Heart left ventricle (tissue), 13 donors: ENCODE measurements around the gene PTPRJ.

Experiments
- POLR2A ChIP-seq, 2 donors: fragments of 450-650 bp; IDR thresholded peaks; one replicate each; pipeline ENCODE4 v1.6.1; 2017; ENCODE audit warnings: antibody characterized with exemption in 2 of 2, mild to moderate bottlenecking in 2 of 2, moderate library complexity in 2 of 2
- TF ChIP-seq, protein P1 (sequence below), 12 donors: fragments of 200-600 bp; sonication (generic) in 4 of 12; IDR thresholded peaks; one replicate each; pipeline versions ENCODE4 v1.5.0 to v1.8.0; 2018 to 2022; ENCODE audit warnings: antibody characterized with exemption in 12 of 12, mild to moderate bottlenecking in 5 of 12
- donor health status: ischemic (EF 13 %, LVEDD 7.1; RV severe dilation, severe dysfunction).
- donor health status: DM: no; HTN: yes; CAD: no.
- donor health status: DM: no; HTN: no; CAD: no.
- donor health status: ischemic (EF 25% LVEDD 6.9; RV normal size, moderate dysfunction).
- donor health status: ischemic (EF 25% LVEDD 5.7; RV mildly dilated, moderate dysfunction).
- donor health status: ischemic (EF 35%, LVEDD 5.7; RV mildly dilated, moderate dysfunction).
- donor health status: nonischemic (EF 11% LVEDD 7.7; RV severe dilation, severe dysfunction).
- donor health status: DM: yes; HTN: yes; CAD: no.
- donor health status: PGD.
- donor health status: ischemic (EF 29% LVEDD 5.4; RV normal size, mild dysfunction).
- donor health status: nonischemic (EF 23%, LVEDD 6.1; RV moderate dilation, normal function).

DNA sequence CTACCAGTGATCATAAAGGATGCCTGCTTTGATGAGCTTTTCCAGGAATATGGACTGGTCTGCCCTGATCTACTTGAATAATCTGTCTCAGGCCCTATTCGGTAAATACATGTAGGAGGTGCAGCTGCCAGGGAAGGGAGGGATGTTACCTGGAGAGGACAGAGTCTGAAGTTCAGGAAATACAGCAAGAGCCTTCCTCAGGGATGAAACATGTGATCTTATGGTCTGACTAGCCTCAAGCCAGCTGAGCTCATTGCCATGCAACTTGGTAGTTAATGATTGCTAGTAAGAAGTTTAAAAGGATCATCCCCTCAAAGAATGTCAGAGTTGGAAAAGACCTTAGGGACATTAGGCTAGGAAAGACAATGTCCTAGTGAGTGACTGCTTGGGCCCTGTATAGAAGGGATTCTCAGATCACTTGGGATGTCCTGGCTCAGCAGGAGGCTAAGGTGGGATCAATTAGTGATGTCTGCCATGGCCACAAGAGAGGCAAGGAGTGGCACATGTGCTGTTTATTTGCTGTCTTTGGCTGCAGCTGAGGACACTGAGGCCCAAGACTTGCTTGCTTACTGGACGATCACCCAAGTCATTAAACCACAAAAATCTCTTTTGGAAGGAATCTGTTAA, 18.5 kb downstream of the PTPRJ start:
- TF ChIP-seq, protein P1, sequence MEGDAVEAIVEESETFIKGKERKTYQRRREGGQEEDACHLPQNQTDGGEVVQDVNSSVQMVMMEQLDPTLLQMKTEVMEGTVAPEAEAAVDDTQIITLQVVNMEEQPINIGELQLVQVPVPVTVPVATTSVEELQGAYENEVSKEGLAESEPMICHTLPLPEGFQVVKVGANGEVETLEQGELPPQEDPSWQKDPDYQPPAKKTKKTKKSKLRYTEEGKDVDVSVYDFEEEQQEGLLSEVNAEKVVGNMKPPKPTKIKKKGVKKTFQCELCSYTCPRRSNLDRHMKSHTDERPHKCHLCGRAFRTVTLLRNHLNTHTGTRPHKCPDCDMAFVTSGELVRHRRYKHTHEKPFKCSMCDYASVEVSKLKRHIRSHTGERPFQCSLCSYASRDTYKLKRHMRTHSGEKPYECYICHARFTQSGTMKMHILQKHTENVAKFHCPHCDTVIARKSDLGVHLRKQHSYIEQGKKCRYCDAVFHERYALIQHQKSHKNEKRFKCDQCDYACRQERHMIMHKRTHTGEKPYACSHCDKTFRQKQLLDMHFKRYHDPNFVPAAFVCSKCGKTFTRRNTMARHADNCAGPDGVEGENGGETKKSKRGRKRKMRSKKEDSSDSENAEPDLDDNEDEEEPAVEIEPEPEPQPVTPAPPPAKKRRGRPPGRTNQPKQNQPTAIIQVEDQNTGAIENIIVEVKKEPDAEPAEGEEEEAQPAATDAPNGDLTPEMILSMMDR (IDR thresholded peaks at IDR 0.05): no peak
- TF ChIP-seq POLR2A (IDR thresholded peaks at IDR 0.05): no peak
